Transverse colon (tissue), 4 donors: ENCODE results near the gene PNPLA1. TPM values are rescaled to one million over a fixed set of nuclear protein-coding genes. Genes with fewer than 3 reads are reported as not detected.

Source experiments
- DNase-seq: peaks from one replicate; pipeline ENCODE4 v3.0.0-alpha.2; 2019
- H3K27ac ChIP-seq, 4 donors: fragments of 200-600 bp; sonication (generic); 2 replicates each; pipeline ENCODE4 v1.5.1; 2016 to 2018; ENCODE audit warnings: inconsistent platforms in 4 of 4
- H3K27me3 ChIP-seq: fragments of 200-600 bp; sonication (generic); 2 replicates; pipeline ENCODE4 v1.5.1; 2017; ENCODE audit warnings: inconsistent platforms
- H3K36me3 ChIP-seq, 4 donors: fragments of 200-600 bp; sonication (generic); 2 replicates each; pipeline ENCODE4 v1.5.1; 2017 to 2019; ENCODE audit warnings: inconsistent platforms in 4 of 4
- H3K4me1 ChIP-seq, 4 donors: fragments of 200-600 bp; sonication (generic); 2 replicates each; pipeline ENCODE4 v1.5.1; 2017 to 2020; ENCODE audit warnings: inconsistent platforms in 4 of 4
- H3K4me3 ChIP-seq, 4 donors: fragments of 200-600 bp; sonication (generic); 1 replicate in 1 of 4; 2 replicates in 3 of 4; pipeline versions ENCODE4 v1.5.1 to v1.6.1; 2017 to 2019; ENCODE audit warnings: inconsistent platforms in 4 of 4
- H3K9me3 ChIP-seq, 2 donors: fragments of 200-600 bp; sonication (generic); 2 replicates each; pipeline ENCODE4 v1.5.1; 2017 to 2019; ENCODE audit warnings: inconsistent platforms in 2 of 2
- EP300 ChIP-seq: sonication (generic); formaldehyde crosslinking; IDR thresholded peaks from one replicate; pipeline ENCODE4 v1.6.1; 2017; ENCODE audit warnings: antibody characterized with exemption, low read depth
- POLR2A ChIP-seq: fragments of 450-650 bp; IDR thresholded peaks from one replicate; pipeline ENCODE4 v1.6.1; 2016; ENCODE audit warnings: antibody characterized with exemption, mild to moderate bottlenecking, moderate library complexity
- POLR2AphosphoS5 ChIP-seq, 3 donors: sonication (generic); formaldehyde crosslinking; IDR thresholded peaks; one replicate each; pipeline ENCODE4 v1.6.1; 2016; ENCODE audit warnings: antibody characterized with exemption in 3 of 3
- WGBS, 2 donors: methylation state at CpG; one replicate each; pipeline ENCODE4 v1.1.5; 2018; ENCODE audit warnings: low coverage in 1 of 2; 5-methylcytosine and 5-hydroxymethylcytosine counted together
- in situ Hi-C, 4 donors: fragments of 200-750 bp; cut with MboI; loops; one replicate each; pipeline versions ENCODE4 v1.15.0 to v1.15.1; 2017; ENCODE audit warnings: low sequenced_read_pairs in 3 of 4, low pct_ligation_motif_present in 1 of 4, low pct_unique_long_range_greater_than_20kb in 1 of 4
- intact Hi-C: fragments of 100-400 bp; cut with DNase I; formaldehyde crosslinking; loops from one replicate; pipeline ENCODE4 v1.15.1; 2023; ENCODE audit warnings: low total_unique reads
- total RNA-seq, 4 donors: library from RNA; depleted of rRNA; stranded (reverse); fragments of >200 nt; gene quantifications; one replicate each; pipeline ENCODE4 v1.1.0, GENCODE V29; 2016
- TF ChIP-seq, protein P1 (sequence below), 5 experiments: fragments of 200-600 bp in 3 of 5; fragments of 450-650 bp in 2 of 5; sonication (generic) in 3 of 5; IDR thresholded peaks; 1 replicate in 2 of 5; 2 replicates in 3 of 5; pipeline ENCODE4 v1.5.1; 2016 to 2017; ENCODE audit warnings: antibody characterized with exemption in 5 of 5, inconsistent platforms in 3 of 5, mild to moderate bottlenecking in 2 of 5, moderate library complexity in 1 of 5

PNPLA1 gene
- total RNA-seq, 4 donors from 2014 or later = 0.79 to 1.1 TPM; not detected in 2

DNA sequence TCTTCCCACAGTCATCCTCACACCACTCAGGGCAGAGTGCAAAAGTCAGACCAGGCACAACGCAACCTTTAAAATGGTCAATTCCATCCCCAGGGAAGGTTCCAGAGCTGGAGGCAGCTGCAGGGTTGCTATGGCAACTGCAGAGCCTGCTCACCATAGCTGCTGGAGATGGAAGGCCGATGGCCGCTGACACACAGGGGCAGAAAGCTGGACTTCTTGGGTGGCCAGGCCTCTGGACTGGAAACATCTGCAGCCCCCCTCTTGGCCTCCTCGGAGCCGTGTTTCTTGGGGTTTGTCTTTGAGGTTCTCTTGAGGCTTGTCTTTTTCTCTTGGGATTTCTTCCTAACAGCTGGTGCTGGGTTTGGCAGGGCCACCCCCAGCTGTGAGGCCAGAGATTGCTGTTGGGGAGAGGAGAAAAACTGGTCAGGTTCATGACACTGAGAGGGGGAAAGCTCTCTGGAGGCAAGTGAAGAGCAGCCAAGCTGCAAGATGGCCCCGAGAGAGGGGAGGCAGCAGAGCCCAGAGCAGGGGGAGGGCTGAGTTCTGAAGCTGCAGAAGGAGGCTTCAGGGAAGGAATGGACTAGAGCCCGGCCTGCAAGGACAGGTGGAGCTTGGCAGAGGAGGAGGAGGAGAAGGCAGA lies 56.6 kb downstream of the PNPLA1 start:
- H3K4me3 ChIP-seq = no peak overlapping the region
- no peaks in the 10 kb centered on the region for H3K9me3 ChIP-seq
- intact Hi-C loops (no loop called here), in situ Hi-C loops (no loop called here)
- no peaks in the 10 kb centered on the region for H3K27me3 ChIP-seq
- no peaks in the 10 kb centered on the region for H3K36me3 ChIP-seq
- H3K27ac ChIP-seq = no peak overlapping the region
- peaks cover 0 to 8% (median 0%) of the 10 kb centered on the region in 4 donors for H3K4me1 ChIP-seq
- TF ChIP-seq, protein P1, sequence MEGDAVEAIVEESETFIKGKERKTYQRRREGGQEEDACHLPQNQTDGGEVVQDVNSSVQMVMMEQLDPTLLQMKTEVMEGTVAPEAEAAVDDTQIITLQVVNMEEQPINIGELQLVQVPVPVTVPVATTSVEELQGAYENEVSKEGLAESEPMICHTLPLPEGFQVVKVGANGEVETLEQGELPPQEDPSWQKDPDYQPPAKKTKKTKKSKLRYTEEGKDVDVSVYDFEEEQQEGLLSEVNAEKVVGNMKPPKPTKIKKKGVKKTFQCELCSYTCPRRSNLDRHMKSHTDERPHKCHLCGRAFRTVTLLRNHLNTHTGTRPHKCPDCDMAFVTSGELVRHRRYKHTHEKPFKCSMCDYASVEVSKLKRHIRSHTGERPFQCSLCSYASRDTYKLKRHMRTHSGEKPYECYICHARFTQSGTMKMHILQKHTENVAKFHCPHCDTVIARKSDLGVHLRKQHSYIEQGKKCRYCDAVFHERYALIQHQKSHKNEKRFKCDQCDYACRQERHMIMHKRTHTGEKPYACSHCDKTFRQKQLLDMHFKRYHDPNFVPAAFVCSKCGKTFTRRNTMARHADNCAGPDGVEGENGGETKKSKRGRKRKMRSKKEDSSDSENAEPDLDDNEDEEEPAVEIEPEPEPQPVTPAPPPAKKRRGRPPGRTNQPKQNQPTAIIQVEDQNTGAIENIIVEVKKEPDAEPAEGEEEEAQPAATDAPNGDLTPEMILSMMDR (IDR thresholded peaks at IDR 0.05) = no peak
- no peak for TF ChIP-seq EP300
- no peak for TF ChIP-seq POLR2AphosphoS5 (IDR thresholded peaks at IDR 0.05)
- TF ChIP-seq POLR2A = no peak
- 50 to 60% methylated on average over 1 to 7 of the region's 7 CpGs for WGBS, 2 donors
- DNase-seq = no peak

DNA sequence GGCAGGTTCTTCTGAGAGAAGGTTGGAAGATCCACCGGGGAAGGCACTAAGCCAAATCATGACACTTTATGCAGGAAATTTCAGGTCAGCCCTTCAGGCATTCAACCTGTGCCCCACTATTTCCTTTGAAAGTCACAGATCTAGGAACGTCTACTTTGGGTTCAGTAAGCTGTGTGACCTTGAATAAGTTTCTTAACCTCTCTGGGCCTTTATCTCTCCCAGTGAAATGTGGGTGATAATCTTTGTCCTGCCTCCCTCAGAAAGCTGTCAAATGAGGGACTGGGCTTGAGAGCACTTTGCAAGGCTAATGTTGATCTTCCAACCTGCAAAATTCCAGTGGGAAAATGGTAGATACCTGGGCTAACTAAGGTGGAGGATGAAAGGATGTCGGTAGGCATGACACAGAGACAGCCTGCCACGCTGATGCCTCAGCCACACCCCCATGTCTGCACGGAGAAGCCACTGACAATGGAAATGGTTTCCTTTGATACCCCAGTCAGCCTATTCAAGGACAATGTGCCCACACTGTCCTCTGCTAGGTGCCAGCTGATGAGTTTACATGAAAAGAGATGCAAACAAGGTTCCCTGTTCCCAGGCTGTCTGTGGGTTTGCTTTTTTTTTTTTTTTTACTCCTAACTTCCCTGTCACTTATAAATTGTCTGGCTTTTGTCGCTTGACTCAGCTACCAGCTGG lies 57.5 kb downstream of the PNPLA1 start:
- H3K27ac ChIP-seq = no peak overlapping the region
- in situ Hi-C loops (no loop called here), intact Hi-C loops (no loop called here)

DNA sequence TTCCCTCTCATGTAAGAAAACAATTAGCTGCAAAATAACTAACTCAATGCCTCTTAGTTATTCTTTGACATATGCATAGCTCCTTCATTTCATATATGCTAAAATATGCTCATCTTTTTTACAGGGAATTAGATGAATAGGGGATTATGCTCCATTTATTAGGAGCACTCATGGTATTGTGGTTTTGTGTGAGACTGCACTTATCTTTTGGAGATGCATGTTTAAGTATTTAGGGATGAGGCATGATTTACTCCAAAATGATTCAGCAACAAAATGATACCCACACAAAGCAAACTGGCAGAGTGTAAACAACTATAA lies 58.0 kb downstream of the PNPLA1 start:
- in situ Hi-C loops = no loop called here
- Histone ChIP-seq H3K4me3 (no peak overlapping the region), H3K36me3 (no peaks in the 10 kb centered on the region), H3K27me3 (no peaks in the 10 kb centered on the region), H3K9me3 (no peaks in the 10 kb centered on the region), H3K4me1 (peaks cover 0 to 8% (median 0%) of the 10 kb centered on the region in 4 donors), H3K27ac (no peak overlapping the region)
- DNase-seq = no peak
- TF ChIP-seq POLR2AphosphoS5 (IDR thresholded peaks at IDR 0.05) = no peak
- TF ChIP-seq, protein P1 (IDR thresholded peaks at IDR 0.05) = no peak
- no peak for TF ChIP-seq EP300
- TF ChIP-seq POLR2A = no peak
- intact Hi-C loops = no loop called here

More for the DNA sequence above, 57.5 kb downstream of the PNPLA1 start:
- no peak for DNase-seq
- Histone ChIP-seq H3K9me3 (no peaks in the 10 kb centered on the region), H3K27me3 (no peaks in the 10 kb centered on the region), H3K36me3 (no peaks in the 10 kb centered on the region), H3K4me3 (no peak overlapping the region), H3K4me1 (peaks cover 0 to 8% (median 0%) of the 10 kb centered on the region in 4 donors)
- TF ChIP-seq POLR2A (no peak), POLR2AphosphoS5 (IDR thresholded peaks at IDR 0.05) (no peak), EP300 (no peak)
- TF ChIP-seq, protein P1 (IDR thresholded peaks at IDR 0.05) = no peak
- WGBS, 2 donors = 61 to 67% methylated on average over 3 to 6 of the region's 6 CpGs

DNA sequence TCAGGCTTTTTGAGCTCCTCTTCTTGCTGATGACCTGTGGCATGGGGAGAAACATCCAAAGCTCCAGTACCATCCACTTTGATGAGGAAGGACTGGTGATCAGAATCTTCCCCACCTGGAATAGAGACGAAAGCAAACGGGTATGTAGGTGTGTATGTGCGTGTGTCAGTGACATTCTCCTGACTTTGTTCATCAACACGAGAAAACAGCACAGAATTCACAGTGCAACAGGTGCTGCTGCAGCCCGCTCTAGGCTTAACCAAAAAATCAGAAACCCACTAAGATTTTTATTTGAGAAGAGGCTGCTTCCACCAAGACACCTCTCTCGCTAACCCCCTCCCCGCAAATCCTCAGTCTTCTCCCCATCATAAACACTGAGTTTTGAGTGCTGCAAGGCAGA lies 58.7 kb downstream of the PNPLA1 start:
- DNase-seq = no peak
- WGBS, 2 donors = 87 to 96% methylated on average over 5 to 7 of the region's 7 CpGs
- no peaks in the 10 kb centered on the region for H3K9me3 ChIP-seq
- H3K4me3 ChIP-seq = no peak overlapping the region
- intact Hi-C loops = no loop called here
- H3K27ac ChIP-seq = no peak overlapping the region
- H3K4me1 ChIP-seq = peaks cover 0 to 15% (median 0%) of the 10 kb centered on the region in 4 donors
- in situ Hi-C loops = no loop called here
- H3K27me3 ChIP-seq = no peaks in the 10 kb centered on the region
- TF ChIP-seq POLR2A (no peak), EP300 (no peak), POLR2AphosphoS5 (IDR thresholded peaks at IDR 0.05) (no peak)
- TF ChIP-seq, protein P1 (IDR thresholded peaks at IDR 0.05) = no peak
- no peaks in the 10 kb centered on the region for H3K36me3 ChIP-seq
